ENCODE data around the gene PROM2.
"Not testable (repeated sequence)": the region's sequence is repeated elsewhere in the genome, so short reads cannot be mapped to it uniquely, and the experiment has no call there.

The PROM2 gene

GRCh38 chr2:95240091-95240490, 34.2 kb upstream of the PROM2 start:
- DNase-seq (ENCODE audit: extremely low read depth, low read depth), result no peak

DNA sequence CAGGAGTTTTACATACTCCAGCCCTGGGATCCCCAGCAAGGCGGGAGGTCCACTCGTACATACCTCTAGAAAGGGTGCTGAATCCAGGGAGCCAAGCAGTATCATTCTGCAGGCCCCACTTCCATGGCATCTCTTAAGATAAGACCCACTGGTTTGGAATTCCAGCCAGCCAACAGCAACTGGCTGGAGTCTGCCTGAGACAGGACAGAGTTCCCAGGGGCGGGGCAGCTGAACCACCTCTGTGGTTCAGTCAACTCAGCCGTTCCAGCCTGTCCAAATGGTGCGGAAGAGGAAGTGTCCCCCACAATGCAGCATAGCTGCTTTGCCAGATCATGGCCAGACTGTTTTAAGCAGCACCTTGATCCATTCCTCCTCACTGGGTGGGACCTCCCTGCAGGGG, 33.7 kb upstream of the PROM2 start:
- TF ChIP-seq CTCF (IDR thresholded peaks at IDR 0.05; ENCODE audit: low read depth, low read length), result no peak
- no peak for DNase-seq (ENCODE audit: extremely low read depth, low read depth)

More at GRCh38 chr2:95240091-95240490, 34.2 kb upstream of the PROM2 start:
- no peak for TF ChIP-seq CTCF (IDR thresholded peaks at IDR 0.05; ENCODE audit: low read depth, low read length)

GRCh38 chr2:95242084-95242483, 32.2 kb upstream of the PROM2 start:
- DNase-seq (ENCODE audit: extremely low read depth, low read depth), result not testable (repeated sequence)

DNA sequence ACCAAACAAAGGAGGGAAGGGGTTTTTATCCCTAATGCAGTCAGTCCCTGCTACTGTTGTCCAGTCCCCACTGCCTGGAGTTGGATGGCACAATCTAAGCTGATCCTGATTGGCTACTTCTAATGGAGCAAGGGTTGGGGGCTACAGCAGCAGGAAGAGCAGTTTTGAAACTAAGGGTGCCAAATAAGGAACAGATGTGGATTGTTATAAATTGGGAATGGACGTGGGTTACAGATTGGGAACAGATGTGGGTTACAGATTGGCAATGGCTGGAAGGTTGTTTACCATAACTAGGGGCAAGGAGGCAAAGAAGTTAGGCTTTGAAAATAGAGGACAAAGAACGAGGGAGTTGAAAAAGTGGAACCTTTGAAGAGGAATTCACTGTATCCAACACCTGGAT, 16.0 kb upstream of the PROM2 start:
- no peak for TF ChIP-seq CTCF (IDR thresholded peaks at IDR 0.05; ENCODE audit: low read depth, low read length)

DNA sequence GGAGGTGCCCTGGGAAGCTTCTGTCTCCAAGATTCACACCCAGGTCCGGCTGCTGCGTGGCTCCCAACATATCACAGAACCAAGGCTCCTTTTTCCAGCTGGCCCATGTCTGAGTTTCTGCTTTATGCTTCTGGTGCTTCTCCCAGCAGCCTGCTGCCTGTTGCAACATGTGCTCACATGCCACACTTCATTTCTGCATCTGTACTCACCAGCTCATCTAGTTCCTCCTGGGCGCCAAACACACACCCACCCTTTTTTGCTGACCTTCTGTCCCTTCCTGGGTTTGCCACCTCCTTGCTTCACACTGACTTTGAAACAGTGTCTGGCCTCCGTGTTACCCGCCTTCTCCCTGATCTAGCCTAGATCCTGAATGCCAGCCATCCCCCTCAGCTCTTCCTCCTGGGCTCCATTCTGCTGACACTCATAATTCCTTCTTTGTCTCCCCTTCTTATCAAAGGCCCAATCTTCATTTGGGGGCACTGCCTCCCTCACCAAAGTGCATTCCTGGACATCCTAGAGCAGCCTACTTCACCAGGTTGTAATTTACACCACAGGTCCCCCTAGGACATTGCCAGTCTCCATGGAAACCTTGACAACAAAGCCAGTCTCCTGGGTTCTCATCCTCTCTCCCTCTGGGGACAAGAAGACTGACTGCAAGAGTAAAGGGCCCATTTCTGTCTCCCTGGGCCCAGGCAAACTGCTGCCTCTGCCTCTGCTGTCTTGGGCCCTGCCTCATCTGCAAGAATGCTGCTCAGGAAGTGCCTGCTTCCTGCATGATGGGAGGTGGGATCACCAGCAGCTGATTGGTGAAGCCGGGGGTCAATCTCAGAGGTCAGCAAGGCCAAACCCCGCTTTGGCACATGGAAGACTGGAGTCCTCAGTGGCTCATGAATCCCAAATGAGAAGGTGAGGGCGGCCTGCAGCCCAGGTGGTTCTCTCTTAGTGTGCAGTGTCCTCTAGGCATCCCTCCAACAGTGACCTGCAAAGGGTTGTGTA, 13.9 kb upstream of the PROM2 start:
- no peak for TF ChIP-seq CTCF (IDR thresholded peaks at IDR 0.05; ENCODE audit: low read depth, low read length)
- DNase-seq (ENCODE audit: extremely low read depth, low read depth), result no peak

More for the DNA sequence above, 16.0 kb upstream of the PROM2 start:
- DNase-seq (ENCODE audit: extremely low read depth, low read depth), result no peak

GRCh38 chr2:95261602-95262001, 12.6 kb upstream of the PROM2 start:
- TF ChIP-seq CTCF (IDR thresholded peaks at IDR 0.05; ENCODE audit: low read depth, low read length), result no peak

DNA sequence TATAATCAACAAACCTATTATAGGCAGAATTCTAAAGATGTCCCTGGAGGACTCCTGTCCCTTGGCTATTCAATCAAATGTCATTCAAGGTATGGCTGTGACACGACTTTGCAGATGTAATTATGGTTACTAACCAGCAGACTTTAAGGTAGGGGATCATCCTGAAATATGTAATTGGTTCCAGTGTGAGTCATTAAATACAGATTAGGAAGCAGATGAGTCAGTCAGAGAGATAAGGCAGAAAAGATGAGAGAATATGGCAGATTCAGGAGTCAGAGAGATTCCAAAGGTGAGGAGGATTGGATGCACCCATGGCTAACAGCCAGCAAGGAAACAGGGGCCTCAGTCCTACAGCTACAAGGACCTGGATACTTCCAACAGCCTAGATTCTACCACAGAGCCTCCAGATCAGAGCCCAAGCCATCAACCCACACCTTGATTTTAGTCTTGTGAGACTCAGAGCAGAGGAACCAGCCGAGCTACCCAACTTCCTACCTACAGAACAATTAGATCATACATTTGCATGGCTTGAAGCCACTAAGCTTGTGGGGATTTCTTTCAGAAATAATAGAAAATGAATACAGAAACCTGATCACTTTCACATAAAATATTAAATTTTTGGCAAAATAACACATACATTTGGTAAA, 11.2 kb upstream of the PROM2 start:
- DNase-seq (ENCODE audit: extremely low read depth, low read depth), result no peak
- no peak for TF ChIP-seq CTCF (IDR thresholded peaks at IDR 0.05; ENCODE audit: low read depth, low read length)

More at GRCh38 chr2:95261602-95262001, 12.6 kb upstream of the PROM2 start:
- DNase-seq (ENCODE audit: extremely low read depth, low read depth), result no peak
